Middle frontal gyrus (tissue), 1 donor: Measurements from ENCODE around the gene PRDM11.
A peak's percentile ranks its signal among the peaks of the same experiment; 100 is the strongest.

Experiments
- DNase-seq: peaks from one replicate; pipeline ENCODE4 v3.0.0-alpha.2; 2015; ENCODE audit warnings: low spot score; ENCODE audit errors: extremely low spot score

PRDM11 gene

GRCh38 chr11:45157247-45158209 lies 11.1 kb downstream of the PRDM11 start:
- no peak for DNase-seq

- DNase-seq = no peak
These were observed 11.8 kb downstream of the PRDM11 start for GRCh38 chr11:45158210-45158731.

GRCh38 chr11:45158891-45159605 lies 12.6 kb downstream of the PRDM11 start:
- DNase-seq = no peak

GRCh38 chr11:45159781-45160365 lies 13.4 kb downstream of the PRDM11 start:
- no peak for DNase-seq

- DNase-seq = no peak
These were observed 15.0 kb downstream of the PRDM11 start for GRCh38 chr11:45161252-45162063.

GRCh38 chr11:45162064-45162375 lies 15.6 kb downstream of the PRDM11 start:
- DNase-seq = no peak

GRCh38 chr11:45162916-45163879 lies 16.8 kb downstream of the PRDM11 start:
- no peak for DNase-seq

GRCh38 chr11:45163956-45164575 lies 17.6 kb downstream of the PRDM11 start:
- peak; percentile 53 for DNase-seq

GRCh38 chr11:45165386-45165785 lies 18.9 kb downstream of the PRDM11 start:
- DNase-seq = no peak

GRCh38 chr11:45165806-45166603 lies 19.6 kb downstream of the PRDM11 start:
- DNase-seq = no peak

GRCh38 chr11:45166604-45166897 lies 20.1 kb downstream of the PRDM11 start:
- DNase-seq = no peak

GRCh38 chr11:45167283-45167682 lies 20.8 kb downstream of the PRDM11 start:
- DNase-seq = no peak

- no peak for DNase-seq
These were observed 22.1 kb downstream of the PRDM11 start for GRCh38 chr11:45168366-45169130.

GRCh38 chr11:45169310-45170072 lies 23.1 kb downstream of the PRDM11 start:
- no peak for DNase-seq

GRCh38 chr11:45170484-45170883 lies 24.0 kb downstream of the PRDM11 start:
- DNase-seq = no peak

GRCh38 chr11:45171550-45171949 lies 25.1 kb downstream of the PRDM11 start:
- no peak for DNase-seq

GRCh38 chr11:45173064-45173463 lies 26.6 kb downstream of the PRDM11 start:
- no peak for DNase-seq
